DMS79 (cell line): Measurements from ENCODE around the gene STOML1.

Experiments used
- DNase-seq: peaks from one replicate; lab custom pipeline; 2025; lab: John Stamatoyannopoulos, UW

Gene STOML1

GRCh38 chr15:74019734-74020133 lies 27.6 kb upstream of the STOML1 start:
- DNase-seq, result no peak

GRCh38 chr15:74013374-74013894 lies 21.3 kb upstream of the STOML1 start:
- no peak for DNase-seq

GRCh38 chr15:74011610-74012009 lies 19.5 kb upstream of the STOML1 start:
- no peak for DNase-seq

- DNase-seq, result no peak
Measured at GRCh38 chr15:74010929-74011540, 18.9 kb upstream of the STOML1 start.

GRCh38 chr15:74008901-74009300 lies 16.8 kb upstream of the STOML1 start:
- no peak for DNase-seq

GRCh38 chr15:74007820-74008371 lies 15.8 kb upstream of the STOML1 start:
- no peak for DNase-seq

GRCh38 chr15:74006774-74007639 lies 14.9 kb upstream of the STOML1 start:
- no peak for DNase-seq

GRCh38 chr15:73997986-73998385 lies 5.9 kb upstream of the STOML1 start:
- no peak for DNase-seq

GRCh38 chr15:73996939-73997338 lies 4.8 kb upstream of the STOML1 start:
- DNase-seq, result peak; percentile 35

GRCh38 chr15:73996267-73996666 lies 4.2 kb upstream of the STOML1 start:
- no peak for DNase-seq

GRCh38 chr15:73994912-73995622 lies 3.0 kb upstream of the STOML1 start:
- DNase-seq, result no peak

- peak; percentile 78 for DNase-seq
Measured at GRCh38 chr15:73994413-73994883, 2.4 kb upstream of the STOML1 start, which contains the start of gene PML. PML (plus strand) TSS chr15:73994716; CDS start chr15:73994813, 97 bp downstream.

- no peak for DNase-seq
Measured at GRCh38 chr15:73993211-73993994, 1.3 kb upstream of the STOML1 start.

GRCh38 chr15:73992594-73992898 lies 451 bp upstream of the STOML1 start:
- DNase-seq, result no peak

- no peak for DNase-seq
Measured at GRCh38 chr15:73991260-73991659, 835 bp downstream of the STOML1 start.

GRCh38 chr15:73990250-73991005 lies 1.7 kb downstream of the STOML1 start:
- no peak for DNase-seq

GRCh38 chr15:73989001-73989798 lies 2.9 kb downstream of the STOML1 start:
- no peak for DNase-seq

- DNase-seq, result no peak
Measured at GRCh38 chr15:73988445-73988969, 3.6 kb downstream of the STOML1 start.

GRCh38 chr15:73987681-73988444 lies 4.2 kb downstream of the STOML1 start:
- DNase-seq, result no peak
